ENCODE measurements around the gene DTD1.

- TF ChIP-seq CTCF (IDR thresholded peaks at IDR 0.05; ENCODE audit: low read length) = no peak
- TF ChIP-seq EZH2 (IDR thresholded peaks at IDR 0.05; ENCODE audit: borderline replicate concordance, low read length) = no peak
These were observed 47.5 kb downstream of the DTD1 start for GRCh38 chr20:18635380-18635779.
